NCI-H1105 (cell line): ENCODE results near the gene ERICH3.

ENCODE experiments used
- DNase-seq: peaks from one replicate; lab custom pipeline; 2025; lab: John Stamatoyannopoulos, UW

The ERICH3 gene, protein sequence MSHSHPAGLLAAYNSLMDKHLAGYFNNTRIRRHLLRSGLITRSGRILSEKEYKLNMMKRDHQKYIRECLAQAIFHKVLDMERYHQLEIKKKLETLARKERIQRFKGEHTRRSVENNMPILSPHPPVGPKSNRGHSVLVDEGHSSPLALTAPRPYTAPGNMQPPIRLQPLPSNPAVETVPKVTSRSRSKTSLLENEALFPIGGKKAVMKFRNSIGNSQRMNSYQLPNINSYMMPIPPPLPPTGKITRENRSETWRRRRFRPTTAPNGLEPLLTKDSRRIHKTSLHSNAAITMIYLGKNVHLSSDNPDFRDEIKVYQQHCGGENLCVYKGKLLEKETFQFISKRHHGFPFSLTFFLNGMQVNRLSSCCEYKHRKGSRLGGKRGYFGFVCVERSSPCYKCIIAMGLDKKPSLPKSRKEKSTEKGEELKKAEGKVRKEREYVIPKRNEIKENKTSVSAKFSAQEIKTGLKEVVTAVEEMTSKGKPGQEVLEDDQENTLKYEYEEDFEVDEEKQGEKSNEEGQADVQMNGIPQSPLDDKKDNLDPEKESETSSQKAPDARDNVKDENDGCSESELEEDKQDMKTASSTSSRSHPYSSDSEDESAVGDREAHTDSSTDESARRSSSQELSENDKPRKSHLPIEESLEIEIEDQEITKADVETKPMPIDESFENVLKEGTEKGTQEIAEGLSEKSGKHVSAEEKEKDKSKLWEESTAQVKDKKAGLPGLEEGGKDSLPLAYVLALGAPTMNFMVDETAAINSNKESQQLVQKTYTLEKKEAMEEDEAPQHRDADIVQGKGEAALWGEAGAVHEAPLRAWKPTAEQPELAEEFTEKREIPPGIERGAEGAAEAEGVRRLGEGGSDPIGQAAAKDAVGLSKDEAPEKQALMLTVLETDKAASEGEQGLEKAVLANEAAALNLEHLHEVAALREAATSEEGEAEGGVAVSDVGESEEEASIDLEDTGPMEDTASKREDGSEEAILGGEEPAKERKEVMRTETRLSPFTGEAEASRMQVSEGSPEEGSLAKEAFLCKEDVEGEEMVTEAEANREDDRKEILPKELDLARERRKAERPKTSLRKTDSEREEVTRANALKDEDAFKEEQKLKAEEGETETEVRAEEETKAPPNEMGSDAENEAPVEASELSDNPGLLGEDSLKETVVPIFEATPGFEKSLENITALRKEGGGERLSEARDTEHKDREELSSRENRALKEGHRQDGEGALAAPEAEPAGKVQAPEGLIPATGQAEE (N-terminal part only)

DNA sequence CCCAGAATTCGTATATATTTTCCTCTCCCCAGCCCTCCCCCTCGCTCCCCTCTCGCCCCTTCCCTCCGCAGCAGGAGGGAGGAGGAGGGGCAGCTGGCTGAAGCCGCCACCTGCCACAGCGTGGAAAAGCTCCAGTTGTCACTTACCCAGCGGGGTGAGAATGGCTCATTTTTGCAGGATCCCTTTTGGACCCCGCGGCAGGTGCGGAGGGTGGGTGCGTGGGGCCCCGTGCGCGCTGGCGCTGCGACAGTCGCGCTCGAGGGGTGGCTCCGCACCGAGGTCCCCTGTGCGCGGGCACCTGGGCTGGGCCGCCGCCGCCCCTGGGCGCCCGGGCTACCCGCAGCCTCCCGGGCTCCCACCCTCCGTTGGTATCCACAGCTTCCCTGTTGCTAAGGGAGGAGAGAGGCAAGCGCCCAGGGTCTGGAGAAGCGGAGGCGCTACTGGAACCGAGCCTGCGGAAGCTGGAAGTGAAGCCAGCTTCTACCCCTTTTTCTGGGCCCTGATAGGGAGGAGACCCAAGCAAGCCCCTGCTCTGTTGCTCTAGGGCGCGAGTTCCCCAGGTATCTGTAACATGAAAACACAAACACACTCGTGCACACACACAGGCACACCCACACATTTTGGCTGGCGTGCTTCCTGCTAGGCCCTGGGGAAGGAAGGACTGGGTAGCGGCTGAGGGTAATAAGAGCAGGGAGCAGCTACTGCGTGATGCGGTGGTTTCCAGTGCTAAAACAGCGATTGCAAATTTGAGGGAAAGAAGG, at the start of gene ERICH3:
Gene ERICH3 (minus strand): TSS at position 442 of the 761 bp plus-strand sequence. CDS start 273 bp downstream, at position 169.
- DNase-seq, result peak; percentile 23

DNA sequence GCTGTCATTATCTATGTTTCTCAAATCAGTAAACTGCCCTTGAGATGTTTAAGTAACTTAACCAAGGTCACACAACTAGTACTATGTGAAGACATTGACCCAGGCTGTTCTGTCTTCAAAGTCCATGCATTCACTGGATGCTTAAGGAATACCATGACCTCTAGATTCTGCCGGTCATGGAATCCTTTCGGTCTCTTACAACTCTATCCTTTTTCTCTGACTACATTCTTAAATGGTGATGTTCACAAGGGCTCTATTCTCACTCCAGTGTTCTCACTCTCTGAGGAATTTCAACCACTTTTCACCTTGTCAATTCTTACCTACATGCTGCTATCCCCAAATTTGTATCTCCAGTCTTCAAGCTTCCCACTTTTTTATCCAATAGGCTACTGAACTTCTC, 44.0 kb upstream of the ERICH3 start:
- DNase-seq, result no peak

DNA sequence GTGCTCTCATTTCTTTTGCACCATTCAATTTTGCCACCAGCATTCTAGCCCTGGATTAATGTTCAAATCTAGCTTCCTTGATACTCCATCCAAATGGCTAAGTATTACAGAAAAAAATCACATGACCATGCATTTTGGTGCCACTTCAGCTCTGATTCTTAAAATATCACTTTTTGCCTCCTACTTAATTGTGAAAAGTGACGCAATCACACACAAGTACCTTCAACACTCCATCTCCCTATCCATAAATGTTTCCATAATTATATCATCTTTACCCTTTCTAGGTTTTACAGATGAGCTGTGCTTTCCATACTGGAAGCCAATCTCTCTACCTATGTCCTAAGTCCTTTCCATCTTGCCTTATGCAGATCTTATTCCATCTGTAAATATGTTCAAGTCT, 43.2 kb upstream of the ERICH3 start:
- no peak for DNase-seq

DNA sequence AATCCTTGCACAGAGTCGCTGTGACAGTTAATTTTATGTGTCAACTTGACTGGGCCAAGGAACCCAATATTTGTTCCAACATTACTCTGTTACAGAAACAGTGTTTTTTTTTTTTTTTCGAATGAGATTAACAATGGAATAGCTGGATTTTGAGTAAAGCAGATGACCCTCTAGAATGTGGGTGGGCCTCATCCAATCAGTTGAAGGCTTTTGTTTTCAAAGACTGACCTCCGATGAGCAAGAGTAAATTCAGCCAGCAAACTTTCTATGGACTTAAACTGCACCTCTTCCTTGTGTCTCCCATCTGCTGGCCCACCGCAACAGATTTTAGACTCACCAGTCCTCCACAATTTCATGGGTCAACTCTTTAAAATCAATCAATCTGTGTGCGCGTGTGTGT, 42.2 kb upstream of the ERICH3 start:
- no peak for DNase-seq

DNA sequence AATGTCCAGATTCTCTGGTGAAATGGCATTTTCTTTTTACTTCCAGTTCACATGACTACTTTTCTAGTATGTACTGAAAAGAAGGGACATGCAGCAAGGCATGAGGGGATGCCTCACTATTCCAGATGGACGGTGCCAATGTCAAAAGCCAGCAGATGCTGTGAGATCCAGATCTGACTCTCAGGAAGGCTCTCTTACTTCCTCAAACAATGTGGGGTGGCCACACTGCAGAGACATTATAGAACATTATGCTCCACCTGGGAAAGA, 41.6 kb upstream of the ERICH3 start:
- no peak for DNase-seq

DNA sequence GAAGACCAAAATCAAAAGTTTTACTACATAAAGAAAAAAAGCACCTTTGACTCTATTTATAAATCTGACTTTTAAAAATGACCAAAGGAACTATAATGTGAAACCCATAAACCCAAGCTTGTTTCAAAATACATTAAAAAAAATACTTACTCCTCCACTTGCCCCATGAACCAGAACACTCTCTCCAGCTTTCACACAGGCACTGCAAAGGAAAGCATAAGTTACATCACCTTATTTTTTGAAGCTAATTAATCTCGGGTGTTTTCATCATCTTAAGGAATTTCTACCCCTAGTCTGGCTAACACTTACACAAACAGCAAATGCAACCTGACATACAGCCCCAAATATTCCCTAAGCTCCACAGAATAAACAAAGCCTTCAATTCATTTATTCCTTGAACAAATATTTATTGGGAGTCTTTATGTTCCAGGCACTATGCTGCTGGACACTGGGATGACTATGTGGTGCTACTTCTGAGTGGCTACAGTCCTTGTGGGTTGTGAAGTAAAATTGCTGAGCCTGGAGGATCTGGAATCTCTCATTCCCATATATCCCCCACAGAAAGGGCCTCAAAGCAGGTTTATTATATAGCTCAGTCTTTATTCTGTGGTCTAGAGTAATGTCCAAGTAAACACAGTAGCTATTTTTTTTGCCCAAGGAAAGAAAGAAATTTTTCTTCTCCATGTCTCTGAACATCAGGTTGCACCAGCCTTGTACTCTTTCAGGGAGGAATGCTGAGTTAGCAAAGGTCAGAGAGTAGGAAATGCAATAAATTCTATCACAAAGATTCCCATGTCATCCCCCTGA, 41.0 kb upstream of the ERICH3 start:
- DNase-seq, result no peak

DNA sequence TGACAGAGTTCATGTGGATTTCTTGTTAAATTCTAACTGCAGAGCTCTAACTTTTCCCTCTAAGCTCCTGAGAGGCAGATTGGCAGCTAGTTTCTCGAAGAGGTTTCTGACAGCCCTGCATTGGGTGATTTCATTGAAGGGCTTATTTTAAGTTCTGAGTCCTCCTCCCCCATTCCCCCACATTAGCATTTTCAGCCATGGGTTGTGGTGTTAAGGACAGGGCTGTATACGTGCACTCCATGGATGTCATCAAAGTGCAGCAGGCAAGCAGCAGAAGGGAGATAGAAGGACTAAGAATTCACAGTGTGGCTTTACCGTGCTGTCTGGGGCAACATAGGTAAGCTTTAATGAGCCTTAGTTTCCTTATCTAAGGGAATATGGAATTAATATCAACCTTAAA, 40.3 kb upstream of the ERICH3 start:
- DNase-seq, result no peak

DNA sequence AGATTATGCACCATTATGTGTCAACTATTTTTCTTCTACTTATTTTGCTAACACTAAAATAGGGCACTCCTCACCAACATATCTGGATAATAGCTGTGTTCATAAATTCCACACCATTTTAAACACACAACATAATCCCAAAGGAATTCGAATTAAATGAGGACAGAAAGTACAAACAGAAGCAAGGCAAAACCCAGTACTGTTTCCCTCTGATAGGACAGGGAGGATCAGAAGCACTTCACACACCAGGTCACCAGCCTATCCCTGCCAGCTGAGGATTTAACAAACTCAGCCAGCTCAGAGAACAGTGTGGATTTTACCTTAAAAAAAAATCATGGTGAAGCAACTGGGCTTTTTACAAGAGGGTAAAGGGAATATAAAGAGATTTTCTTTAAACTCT, 39.3 kb upstream of the ERICH3 start:
- no peak for DNase-seq

DNA sequence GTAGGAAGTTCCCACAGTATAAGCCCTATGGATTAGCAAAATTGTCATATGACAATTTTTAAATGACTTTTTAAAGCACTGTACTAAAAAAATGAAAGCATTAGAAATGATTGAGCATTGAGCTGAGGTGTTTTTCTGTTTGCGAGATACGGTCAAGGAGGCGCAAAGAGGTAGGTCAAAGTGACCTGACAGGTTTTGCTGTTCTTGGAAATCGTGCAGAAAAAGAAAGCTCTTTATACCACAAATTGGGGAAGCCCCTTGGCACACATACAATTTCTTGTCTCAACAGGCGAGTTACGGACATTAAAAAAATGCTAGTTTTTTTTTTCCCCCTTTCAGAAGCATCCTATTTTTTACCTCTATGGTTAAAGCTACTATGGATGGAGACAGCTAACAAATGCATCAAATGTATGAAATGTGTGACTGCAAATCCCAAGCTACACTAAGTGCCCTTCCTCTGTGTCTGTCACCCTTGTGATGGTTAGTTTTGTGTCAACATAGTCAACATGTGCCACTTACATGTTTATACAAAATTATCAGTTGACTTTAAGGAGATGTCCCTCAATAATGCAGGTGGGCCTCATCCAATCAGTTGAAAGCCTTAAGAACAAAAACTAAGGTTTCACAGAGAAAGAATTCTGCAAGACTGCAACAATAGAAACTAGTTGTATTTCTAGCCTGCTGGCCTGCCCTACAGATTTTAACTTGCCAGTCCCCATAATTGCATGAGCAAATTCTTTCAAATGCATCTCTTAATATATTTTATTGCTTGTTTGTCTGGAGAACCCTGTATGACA, 30.0 kb upstream of the ERICH3 start:
- no peak for DNase-seq

DNA sequence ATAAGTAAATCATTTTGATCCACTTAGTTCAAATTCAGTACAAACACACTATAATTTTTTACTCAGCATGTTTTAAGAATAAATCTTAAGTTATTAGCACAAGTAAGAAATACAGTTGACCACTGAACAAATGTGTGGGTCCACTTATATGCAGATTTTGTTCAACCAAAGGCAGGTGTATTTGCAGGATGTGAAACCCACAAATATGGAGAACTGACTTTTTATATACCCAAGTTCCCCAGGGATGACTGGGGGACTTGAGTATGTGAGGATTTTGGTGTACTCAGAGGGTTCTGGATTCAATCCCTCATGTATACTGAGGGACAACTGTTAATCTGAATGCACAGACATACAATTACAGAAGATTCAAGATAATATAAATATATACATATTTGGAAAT, 25.7 kb upstream of the ERICH3 start:
- no peak for DNase-seq

DNA sequence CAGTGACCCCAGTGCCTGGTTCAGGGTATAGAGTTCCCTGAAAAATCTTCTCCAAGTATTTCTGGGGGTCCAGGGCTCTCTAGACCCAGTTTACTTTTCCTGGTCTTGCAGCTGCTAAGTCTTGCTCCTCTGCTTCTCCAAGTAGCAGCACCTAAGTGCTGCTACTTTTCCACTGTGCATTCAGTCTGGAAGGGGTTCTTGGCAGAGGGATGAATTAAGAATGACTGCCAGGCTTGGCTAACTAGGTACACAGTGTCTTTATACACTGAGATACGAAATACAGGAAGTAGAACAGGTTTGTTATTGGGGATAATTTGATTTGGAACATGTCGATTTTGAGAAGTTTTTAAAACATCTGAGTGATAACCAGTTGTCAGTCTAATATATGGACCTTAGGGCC, 24.2 kb upstream of the ERICH3 start:
- DNase-seq, result no peak

DNA sequence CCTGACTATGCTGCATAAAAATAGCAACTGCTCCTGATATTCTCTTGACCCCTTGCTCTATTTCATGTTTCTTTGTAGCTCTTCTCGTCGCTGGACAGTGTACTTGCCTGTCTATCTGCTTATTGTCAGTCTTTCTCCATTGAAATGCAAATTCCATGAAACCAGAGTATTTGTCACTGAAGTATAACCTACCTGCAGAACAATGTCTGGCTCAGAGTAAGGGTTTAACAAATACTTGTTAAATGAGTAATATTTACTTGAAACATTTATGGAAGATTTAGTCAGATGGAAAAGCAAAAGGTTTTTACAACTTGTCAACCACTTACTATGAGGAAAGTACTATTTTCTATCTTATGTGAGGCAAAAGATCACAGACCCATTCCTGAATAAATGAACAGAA, 19.9 kb upstream of the ERICH3 start:
- no peak for DNase-seq

DNA sequence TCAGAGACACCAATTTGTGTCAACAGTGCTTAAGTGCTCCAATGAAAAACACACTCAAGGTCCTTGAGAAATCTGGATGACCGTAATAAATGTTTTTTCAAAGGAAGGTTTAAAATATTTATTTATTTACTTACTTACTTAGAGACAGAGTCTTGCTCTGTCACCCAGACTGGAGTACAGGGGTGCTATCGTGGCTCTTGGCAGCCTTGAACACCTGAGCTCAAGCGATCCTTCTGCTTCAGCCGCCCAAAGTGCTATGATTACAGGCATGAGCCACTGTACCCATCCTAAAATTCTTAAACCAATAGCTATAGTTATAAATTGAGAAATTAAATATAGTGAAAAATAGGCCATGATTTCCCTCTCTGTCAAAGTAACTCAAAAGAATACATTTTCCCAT, 17.3 kb upstream of the ERICH3 start:
- peak; percentile 36 for DNase-seq

DNA sequence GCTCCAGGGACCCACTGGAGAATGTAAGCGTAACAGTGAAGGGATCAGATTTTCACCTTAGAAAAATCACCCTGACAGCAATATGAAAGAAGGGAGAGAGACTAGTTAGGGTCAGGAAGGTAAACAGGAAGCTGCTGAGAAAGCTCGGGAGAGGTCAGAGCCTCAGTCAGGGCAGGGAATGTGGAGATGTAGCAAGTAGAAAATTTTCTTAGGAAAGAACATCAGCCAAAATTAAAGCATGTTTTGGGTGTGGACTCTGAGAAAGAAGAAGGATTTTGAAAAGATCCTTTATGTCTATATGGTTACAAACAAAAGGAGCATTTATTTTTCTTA, 16.7 kb upstream of the ERICH3 start:
- DNase-seq, result no peak

DNA sequence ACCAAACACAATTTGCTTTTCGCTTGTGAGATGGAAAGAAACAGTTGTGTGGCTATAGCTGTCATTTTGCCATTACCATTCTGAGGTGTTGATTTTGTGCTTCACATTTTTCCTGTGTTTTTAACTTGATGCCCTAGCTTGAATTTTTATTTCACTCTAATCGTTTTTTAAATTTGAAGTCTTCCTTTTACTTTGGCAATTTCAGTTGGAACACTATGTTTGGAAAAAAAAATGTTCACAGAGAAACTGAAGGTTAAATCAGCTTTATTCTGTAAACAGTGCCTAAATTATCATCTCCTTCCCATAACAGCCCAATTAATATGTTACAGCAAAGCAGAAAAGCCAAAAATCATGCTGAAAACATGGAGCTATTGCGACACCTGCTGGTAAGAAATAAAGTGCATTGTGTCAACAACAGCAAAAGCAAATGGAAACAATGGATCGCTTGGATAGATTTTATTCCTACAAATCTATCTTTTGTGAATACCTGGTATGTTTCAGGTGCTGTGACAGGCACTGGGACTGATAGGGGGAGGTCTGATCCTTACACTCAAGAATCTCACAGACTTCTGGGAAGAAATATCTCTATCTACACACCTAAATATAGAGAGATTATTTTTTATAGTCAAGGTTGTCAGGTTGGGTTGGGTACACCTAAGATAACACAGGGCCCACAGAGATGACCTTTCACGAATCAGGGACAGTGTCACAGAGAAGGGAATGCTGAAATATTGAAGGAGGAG, 16.2 kb upstream of the ERICH3 start:
- DNase-seq, result peak; percentile 57

DNA sequence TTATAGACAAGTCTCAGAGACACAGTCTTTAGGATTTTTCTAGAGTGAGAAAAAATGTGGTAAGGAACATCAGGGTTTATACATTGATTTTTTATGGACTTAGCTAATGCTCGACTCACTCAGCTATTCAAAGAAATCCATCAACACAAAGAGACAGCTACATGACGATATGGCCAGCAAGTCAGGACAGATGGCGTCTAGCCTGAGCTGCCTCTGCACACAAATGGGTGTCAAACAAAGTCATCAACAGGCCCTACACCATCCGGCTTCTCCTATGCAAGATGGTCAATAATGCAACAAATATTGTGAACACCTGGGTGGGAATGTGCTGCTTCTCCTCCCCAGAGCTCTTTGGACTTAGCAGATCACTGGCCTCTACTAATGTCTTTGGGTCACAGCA, 13.3 kb upstream of the ERICH3 start:
- DNase-seq, result no peak

DNA sequence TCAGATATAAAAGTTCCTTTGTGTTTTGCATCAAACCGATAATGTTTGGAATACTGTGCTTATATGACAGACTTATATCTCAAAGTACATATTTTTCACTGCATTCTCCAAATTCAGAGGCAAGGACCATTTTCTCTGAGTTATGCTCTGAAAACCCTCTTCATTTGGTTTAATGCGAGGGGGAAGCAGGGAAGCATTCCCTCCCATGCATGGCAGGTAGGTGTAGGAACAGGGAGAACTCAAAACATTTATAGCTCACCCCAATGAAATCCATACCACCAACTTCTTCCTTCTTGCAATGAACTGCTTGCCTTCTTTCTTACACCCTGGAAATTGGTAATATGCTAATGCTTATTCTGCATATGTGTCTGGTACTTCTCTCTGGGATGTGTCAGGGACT, 10.7 kb upstream of the ERICH3 start:
- no peak for DNase-seq

DNA sequence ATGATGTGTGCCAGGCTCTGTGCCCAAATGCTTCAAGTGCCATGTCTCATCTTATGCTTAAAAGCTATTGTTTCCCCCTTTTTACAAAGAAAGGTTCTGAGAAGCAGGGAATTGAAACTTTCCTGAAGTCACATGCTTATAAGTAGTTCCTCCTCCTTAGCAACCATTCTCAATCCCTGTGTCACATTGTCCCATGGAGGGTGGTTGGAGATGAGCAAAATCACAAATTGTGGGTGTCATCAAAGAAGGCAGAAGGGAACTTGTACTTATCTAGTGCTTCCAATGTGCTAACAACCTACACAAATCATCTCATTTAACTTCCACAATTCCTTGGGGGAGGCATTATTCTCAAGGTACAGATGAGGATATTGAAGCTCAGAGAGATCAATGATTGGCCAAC, 10.1 kb upstream of the ERICH3 start:
- no peak for DNase-seq

DNA sequence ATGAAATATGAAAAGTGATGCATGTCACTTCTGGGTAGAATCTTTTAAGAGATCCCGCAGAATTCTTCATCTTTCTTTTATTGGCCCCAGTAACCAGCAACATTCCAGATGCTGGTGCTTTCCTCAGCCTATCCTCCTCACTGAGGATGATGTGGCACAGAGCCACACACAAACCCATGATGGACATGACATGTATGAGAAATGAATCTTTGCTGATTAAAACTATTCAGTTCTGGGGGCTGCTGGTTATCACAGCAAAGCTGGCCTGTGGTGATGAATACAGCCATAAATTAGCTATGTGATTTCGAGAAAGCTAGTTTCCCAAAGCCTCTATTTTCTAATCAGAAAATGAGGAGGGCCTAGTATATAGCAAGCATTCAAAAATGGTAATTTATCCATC, 8.3 kb upstream of the ERICH3 start:
- no peak for DNase-seq

DNA sequence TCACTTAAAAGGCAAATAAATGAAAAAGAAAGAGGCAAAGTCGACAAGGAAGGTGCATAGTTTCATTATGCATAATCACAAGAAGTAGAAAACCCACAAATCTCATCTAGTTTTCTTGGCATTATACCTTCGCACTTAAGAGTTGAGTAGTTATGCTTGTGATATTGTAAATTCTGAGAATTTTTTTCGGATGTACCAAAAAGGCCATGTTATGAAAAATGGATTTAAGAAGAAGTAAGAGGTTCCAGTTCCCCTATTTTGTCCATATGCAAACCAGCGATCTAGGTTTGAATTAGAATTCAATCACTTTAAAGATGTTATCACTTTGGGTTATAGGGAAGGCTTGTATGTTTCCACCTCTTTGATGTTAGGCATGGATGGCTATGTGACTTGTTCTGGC, 7.9 kb upstream of the ERICH3 start:
- DNase-seq, result no peak
